CD14-positive monocyte (primary cell): Measurements from ENCODE around the gene PANX3. TPM values are rescaled to one million over a fixed set of nuclear protein-coding genes. Genes with fewer than 3 reads are reported as not detected.

Experiments used
- DNase-seq, 3 donors: peaks; one replicate each; pipeline ENCODE4 v3.0.0-alpha.2; 2011 to 2022
- H2AFZ ChIP-seq: 2 replicates; pipeline ENCODE4 v1.6.0; 2012; ENCODE audit warnings: mild to moderate bottlenecking, low read depth, low read length, inconsistent platforms; ENCODE audit not compliant: insufficient read depth, poor library complexity, severe bottlenecking
- H3K27ac ChIP-seq, 2 donors: 1 replicate in 1 of 2; 2 replicates in 1 of 2; pipeline ENCODE4 v1.5.1; 2012 to 2013; ENCODE audit warnings: low read length in 2 of 2, control low read depth in 1 of 2, inconsistent platforms in 1 of 2, low read depth in 1 of 2, mild to moderate bottlenecking in 1 of 2
- H3K27me3 ChIP-seq, 2 donors: one replicate each; pipeline versions ENCODE4 v1.6.0 to v1.6.1; 2011 to 2013; ENCODE audit warnings: low read length in 2 of 2; ENCODE audit not compliant: control insufficient read depth in 2 of 2, insufficient read depth in 2 of 2
- H3K36me3 ChIP-seq, 2 donors: replicated peaks in 1 of 2; 1 replicate in 1 of 2; 2 replicates in 1 of 2; pipeline versions ENCODE4 v1.5.1 to v1.6.1; 2012 to 2013; ENCODE audit warnings: low read length in 2 of 2, control low read depth in 1 of 2, inconsistent platforms in 1 of 2, mild to moderate bottlenecking in 1 of 2; ENCODE audit not compliant: insufficient read depth in 2 of 2, control insufficient read depth in 1 of 2
- H3K4me1 ChIP-seq, 2 donors: 1 replicate in 1 of 2; 2 replicates in 1 of 2; pipeline versions ENCODE4 v1.5.1 to v1.6.1; 2012 to 2013; ENCODE audit warnings: low read length in 2 of 2, control low read depth in 1 of 2, inconsistent platforms in 1 of 2, mild to moderate bottlenecking in 1 of 2, moderate library complexity in 1 of 2; ENCODE audit not compliant: insufficient read depth in 2 of 2, control insufficient read depth in 1 of 2
- H3K4me2 ChIP-seq: replicated peaks from 2 replicates; pipeline ENCODE3; 2012; ENCODE audit warnings: low read length, moderate library complexity, mild to moderate bottlenecking; ENCODE audit not compliant: poor library complexity, severe bottlenecking; ENCODE audit errors: extremely low read depth
- H3K4me3 ChIP-seq, 3 experiments: fragments of 200-600 bp in 1 of 3; sonication (generic) in 1 of 3; replicated peaks in 1 of 3; 1 replicate in 2 of 3; 2 replicates in 1 of 3; pipeline ENCODE4 v1.5.1; 2011 to 2013; ENCODE audit warnings: low read length in 3 of 3, mild to moderate bottlenecking in 3 of 3, control low read depth in 2 of 3, low read depth in 2 of 3, inconsistent platforms in 1 of 3, moderate library complexity in 1 of 3
- H3K79me2 ChIP-seq: 2 replicates; pipeline ENCODE4 v1.6.0; 2012; ENCODE audit warnings: mild to moderate bottlenecking, control low read depth, inconsistent platforms, low read length, moderate library complexity; ENCODE audit not compliant: insufficient read depth
- H3K9ac ChIP-seq: 2 replicates; pipeline ENCODE4 v1.6.0; 2017; ENCODE audit warnings: low read length, mild to moderate bottlenecking; ENCODE audit not compliant: insufficient read depth, poor library complexity, severe bottlenecking
- H3K9me3 ChIP-seq, 2 donors: replicated peaks in 1 of 2; 1 replicate in 1 of 2; 2 replicates in 1 of 2; pipeline versions ENCODE4 v1.5.1 to v1.6.1; 2012 to 2013; ENCODE audit warnings: low read length in 2 of 2, control low read depth in 1 of 2; ENCODE audit not compliant: control insufficient read depth in 1 of 2, insufficient read depth in 1 of 2
- H4K20me1 ChIP-seq: 2 replicates; pipeline ENCODE4 v1.6.0; 2012; ENCODE audit warnings: mild to moderate bottlenecking, low read length, control low read depth, moderate library complexity; ENCODE audit not compliant: insufficient read depth
- H3K27ac Mint-ChIP-seq, 7 donors: one replicate each; pipeline ENCODE4 v1.8.0; 2020; ENCODE audit warnings: mild to moderate bottlenecking in 7 of 7, mixed read lengths in 7 of 7, moderate library complexity in 6 of 7, inconsistent platforms in 2 of 7
- H3K27me3 Mint-ChIP-seq, 3 donors: one replicate each; pipeline ENCODE4 v1.8.0; 2021 to 2022; ENCODE audit warnings: low read depth in 3 of 3, mild to moderate bottlenecking in 3 of 3, mixed read lengths in 3 of 3, moderate library complexity in 3 of 3, inconsistent platforms in 1 of 3
- H3K36me3 Mint-ChIP-seq, 2 donors: one replicate each; pipeline ENCODE4 v1.8.0; 2020; ENCODE audit warnings: mixed read lengths in 2 of 2, inconsistent platforms in 1 of 2, mild to moderate bottlenecking in 1 of 2
- H3K4me1 Mint-ChIP-seq: one replicate; pipeline ENCODE4 v1.8.0; 2020; ENCODE audit warnings: mild to moderate bottlenecking, mixed read lengths
- H3K4me3 Mint-ChIP-seq, 2 donors: one replicate each; pipeline ENCODE4 v1.8.0; 2020; ENCODE audit warnings: mild to moderate bottlenecking in 2 of 2, mixed read lengths in 2 of 2, moderate library complexity in 1 of 2
- H3K9me3 Mint-ChIP-seq, 7 donors: one replicate each; pipeline ENCODE4 v1.8.0; 2020 to 2022; ENCODE audit warnings: mixed read lengths in 7 of 7, mild to moderate bottlenecking in 6 of 7, moderate library complexity in 6 of 7, inconsistent platforms in 2 of 7
- CTCF ChIP-seq: fragments of 200-600 bp; IDR thresholded peaks from one replicate; pipeline ENCODE4 v1.8.0; 2022; ENCODE audit warnings: antibody characterized with exemption, mild to moderate bottlenecking
- WGBS: methylation state at CpG from one replicate; pipeline ENCODE4 v1.1.5; 2013; ENCODE audit warnings: missing lambda C conversion rate; ENCODE audit not compliant: insufficient coverage; 5-methylcytosine and 5-hydroxymethylcytosine counted together
- intact Hi-C, 2 donors: fragments of 100-400 bp; cut with micrococcal nuclease; formaldehyde crosslinking; loops; one replicate each; pipeline versions ENCODE4 v1.15.0 to v1.15.1; 2023
- polyA plus RNA-seq, 3 donors: library from polyadenylated mRNA; depleted of rRNA in 1 of 3; unstranded in 2 of 3; stranded (reverse) in 1 of 3; fragments of 300-500 nt in 2 of 3; fragments of >200 nt in 1 of 3; fragmentation: Illumina TruSeq in 2 of 3; gene quantifications; 1 replicate in 2 of 3; 2 replicates in 1 of 3; pipeline ENCODE4 v1.2.3, GENCODE V29; 2012 to 2021

The PANX3 gene
- polyA plus RNA-seq, 3 donors: not detected

- Histone ChIP-seq H3K79me2 (peaks cover 28% of the 10 kb centered on the region), H3K4me3 (no peak overlapping the region), H3K9ac (no peak overlapping the region), H4K20me1 (peaks cover 51% of the 10 kb centered on the region), H3K4me2 (no peak overlapping the region), H3K27ac (no peak overlapping the region), H3K4me1 (peaks cover 3 to 13% of the 10 kb centered on the region in 2 donors), H3K9me3 (no peaks in the 10 kb centered on the region), H2AFZ (no peak overlapping the region), H3K27me3 (no peaks in the 10 kb centered on the region), H3K36me3 (peaks cover 88 to 93% of the 10 kb centered on the region in 2 donors)
- no peaks in the 10 kb centered on the region for H3K27me3 Mint-ChIP-seq
- no CpG with 5 or more reads among the region's 4 CpGs for WGBS
- no peak overlapping the region for H3K27ac Mint-ChIP-seq
- peaks cover 0 to 2% (median 0%) of the 10 kb centered on the region in 7 donors for H3K9me3 Mint-ChIP-seq
- peaks cover 74 to 86% of the 10 kb centered on the region in 2 donors for H3K36me3 Mint-ChIP-seq
- intact Hi-C loops: no loop called here
- DNase-seq: no peak
- H3K4me1 Mint-ChIP-seq: peaks cover 13% of the 10 kb centered on the region
- no peak overlapping the region for H3K4me3 Mint-ChIP-seq
- no peak for TF ChIP-seq CTCF
Measured at GRCh38 chr11:124629961-124630360, 18.7 kb downstream of the PANX3 start.

- no peak overlapping the region for H3K9ac ChIP-seq
- TF ChIP-seq CTCF: no peak
- H3K27me3 ChIP-seq: no peaks in the 10 kb centered on the region
- no peak overlapping the region for H3K4me3 Mint-ChIP-seq
- intact Hi-C loops: no loop called here
- H3K36me3 Mint-ChIP-seq: peaks cover 78 to 92% of the 10 kb centered on the region in 2 donors
- no peak overlapping the region for H3K27ac Mint-ChIP-seq
- no peak for DNase-seq
- H3K4me2 ChIP-seq: no peak overlapping the region
- no peaks in the 10 kb centered on the region for H3K4me1 Mint-ChIP-seq
- peaks cover 22% of the 10 kb centered on the region for H4K20me1 ChIP-seq
- no peaks in the 10 kb centered on the region for H3K9me3 ChIP-seq
- no peak overlapping the region for H2AFZ ChIP-seq
- H3K9me3 Mint-ChIP-seq: no peaks in the 10 kb centered on the region
- WGBS: no CpG with 5 or more reads among the region's 1 CpG
- H3K79me2 ChIP-seq: no peaks in the 10 kb centered on the region
- no peak overlapping the region for H3K27ac ChIP-seq
- H3K4me1 ChIP-seq: no peaks in the 10 kb centered on the region
- H3K4me3 ChIP-seq: no peak overlapping the region
- H3K36me3 ChIP-seq: peaks cover 89 to 97% of the 10 kb centered on the region in 2 donors
- no peaks in the 10 kb centered on the region for H3K27me3 Mint-ChIP-seq
Measured at GRCh38 chr11:124633355-124633754, 22.1 kb downstream of the PANX3 start.
